ENCODE results near the gene SLC4A2.

SLC4A2 gene

DNA sequence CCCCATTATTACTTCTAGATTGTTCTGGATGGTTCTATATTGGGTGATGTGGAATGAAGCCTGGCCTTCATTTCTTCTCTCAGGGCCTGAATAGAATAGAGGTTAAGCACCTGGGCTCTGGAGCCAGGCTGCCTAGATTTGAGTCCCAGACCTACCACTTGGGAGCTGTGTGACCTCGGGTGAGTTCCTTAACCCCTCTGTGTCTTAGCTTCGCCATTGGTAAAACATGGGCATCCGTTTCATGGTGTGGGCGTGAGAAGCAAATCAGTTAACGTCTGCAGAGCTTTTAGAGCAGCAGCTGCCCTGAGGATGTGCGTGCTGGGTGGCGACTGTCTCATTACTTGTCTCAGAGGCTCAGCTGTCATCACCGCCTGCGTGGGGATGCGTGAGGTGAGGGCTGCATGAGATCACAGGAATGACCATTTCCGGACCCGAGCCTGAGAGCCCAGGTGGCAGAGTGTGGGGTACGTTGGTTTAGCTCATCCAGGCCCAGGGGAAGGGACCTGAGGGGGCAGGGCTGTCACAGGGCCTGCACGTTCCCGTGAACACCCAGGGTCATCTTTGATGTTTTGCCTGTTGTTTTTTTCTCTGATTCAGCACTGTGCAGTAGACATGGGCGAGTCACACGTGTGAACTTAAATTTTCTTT lies 36.6 kb downstream of the SLC4A2 start:
- no peak overlapping the region for H3K4me3 ChIP-seq (ENCODE audit: low read depth, low read length)
- TF ChIP-seq, protein P1, sequence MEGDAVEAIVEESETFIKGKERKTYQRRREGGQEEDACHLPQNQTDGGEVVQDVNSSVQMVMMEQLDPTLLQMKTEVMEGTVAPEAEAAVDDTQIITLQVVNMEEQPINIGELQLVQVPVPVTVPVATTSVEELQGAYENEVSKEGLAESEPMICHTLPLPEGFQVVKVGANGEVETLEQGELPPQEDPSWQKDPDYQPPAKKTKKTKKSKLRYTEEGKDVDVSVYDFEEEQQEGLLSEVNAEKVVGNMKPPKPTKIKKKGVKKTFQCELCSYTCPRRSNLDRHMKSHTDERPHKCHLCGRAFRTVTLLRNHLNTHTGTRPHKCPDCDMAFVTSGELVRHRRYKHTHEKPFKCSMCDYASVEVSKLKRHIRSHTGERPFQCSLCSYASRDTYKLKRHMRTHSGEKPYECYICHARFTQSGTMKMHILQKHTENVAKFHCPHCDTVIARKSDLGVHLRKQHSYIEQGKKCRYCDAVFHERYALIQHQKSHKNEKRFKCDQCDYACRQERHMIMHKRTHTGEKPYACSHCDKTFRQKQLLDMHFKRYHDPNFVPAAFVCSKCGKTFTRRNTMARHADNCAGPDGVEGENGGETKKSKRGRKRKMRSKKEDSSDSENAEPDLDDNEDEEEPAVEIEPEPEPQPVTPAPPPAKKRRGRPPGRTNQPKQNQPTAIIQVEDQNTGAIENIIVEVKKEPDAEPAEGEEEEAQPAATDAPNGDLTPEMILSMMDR (IDR thresholded peaks at IDR 0.05; ENCODE audit: borderline replicate concordance, insufficient read depth, low read depth, low read length): no peak

DNA sequence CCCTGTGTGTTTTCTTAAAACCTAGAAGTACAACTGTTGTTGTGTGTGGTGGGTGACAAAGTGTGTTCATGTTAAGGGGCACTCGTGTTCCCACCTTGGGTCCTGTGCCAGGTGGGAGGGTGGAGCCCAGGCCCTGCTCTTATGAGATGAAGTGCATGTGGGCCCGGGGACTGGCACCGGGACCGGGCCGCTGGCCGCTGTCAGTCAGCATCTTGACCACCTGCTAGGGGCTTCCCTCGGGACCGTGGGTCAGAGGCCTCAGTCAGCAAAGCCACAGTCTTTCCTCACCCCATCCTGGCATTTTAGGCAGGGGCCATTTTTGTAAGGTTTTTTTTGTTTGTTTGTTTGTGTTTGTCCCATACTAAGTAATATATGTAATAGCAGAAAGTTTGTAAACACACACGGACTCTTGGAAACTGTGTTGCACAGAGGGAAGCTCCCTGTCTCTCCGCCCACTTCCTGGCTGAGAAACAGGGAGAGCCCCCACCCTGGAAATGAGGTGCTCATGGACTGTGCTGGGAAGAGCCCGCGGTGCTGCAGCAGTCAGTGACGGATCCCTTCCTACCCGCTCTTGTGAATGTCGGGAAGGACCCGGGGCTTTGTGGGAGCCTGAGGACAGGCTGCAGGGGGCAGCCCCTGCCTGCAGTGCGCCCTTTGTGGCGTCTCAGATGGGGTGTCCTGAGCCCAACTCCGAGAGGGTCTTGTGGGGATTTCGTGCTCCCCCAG lies 40.3 kb downstream of the SLC4A2 start:
- no peak overlapping the region for H3K4me3 ChIP-seq (ENCODE audit: low read depth, low read length)
- TF ChIP-seq, protein P1 (IDR thresholded peaks at IDR 0.05; ENCODE audit: borderline replicate concordance, insufficient read depth, low read depth, low read length): no peak

GRCh38 chr7:151100921-151101320 lies 41.5 kb downstream of the SLC4A2 start:
- TF ChIP-seq, protein P1 (IDR thresholded peaks at IDR 0.05; ENCODE audit: borderline replicate concordance, insufficient read depth, low read depth, low read length): no peak
- H3K4me3 ChIP-seq (ENCODE audit: low read depth, low read length): no peak overlapping the region

GRCh38 chr7:151101621-151102396 lies 42.4 kb downstream of the SLC4A2 start:
- H3K4me3 ChIP-seq (ENCODE audit: low read depth, low read length): no peak overlapping the region
- TF ChIP-seq, protein P1 (IDR thresholded peaks at IDR 0.05; ENCODE audit: borderline replicate concordance, insufficient read depth, low read depth, low read length): no peak

GRCh38 chr7:151102991-151103390 lies 43.6 kb downstream of the SLC4A2 start:
- TF ChIP-seq, protein P1 (IDR thresholded peaks at IDR 0.05; ENCODE audit: borderline replicate concordance, insufficient read depth, low read depth, low read length): no peak
- no peak overlapping the region for H3K4me3 ChIP-seq (ENCODE audit: low read depth, low read length)

DNA sequence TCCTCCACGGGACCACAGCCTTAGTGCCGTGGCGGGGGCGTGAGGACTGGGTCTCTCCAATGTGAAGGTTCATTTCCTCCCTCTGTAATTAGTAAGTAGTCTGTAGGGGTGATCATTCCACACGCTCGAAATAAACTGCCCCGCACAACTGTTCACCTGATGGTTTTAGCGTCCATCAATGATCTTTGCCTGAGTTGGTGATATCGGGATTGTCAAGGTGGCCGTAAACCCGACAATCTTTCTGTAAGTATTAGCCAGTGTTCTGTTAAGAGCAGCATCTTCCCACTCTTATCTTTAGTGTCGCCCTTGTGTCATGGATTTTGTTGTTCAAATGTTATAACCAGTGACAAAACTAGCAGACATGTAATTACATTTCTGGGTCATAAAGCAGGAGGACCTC lies 44.6 kb downstream of the SLC4A2 start:
- TF ChIP-seq, protein P1 (IDR thresholded peaks at IDR 0.05; ENCODE audit: borderline replicate concordance, insufficient read depth, low read depth, low read length): no peak
- H3K4me3 ChIP-seq (ENCODE audit: low read depth, low read length): no peak overlapping the region
